Ishikawa (cell line): ENCODE data around the gene THYN1.

ENCODE experiments used
- CEBPB ChIP-seq: IDR thresholded peaks from 2 replicates; pipeline ENCODE4 v1.6.1; 2012
- CREB1 ChIP-seq: IDR thresholded peaks from 2 replicates; pipeline ENCODE4 v1.6.1; 2012; ENCODE audit warnings: low read depth
- EGR1 ChIP-seq: IDR thresholded peaks from 2 replicates; pipeline ENCODE4 v1.6.1; 2012
- EP300 ChIP-seq: IDR thresholded peaks from 2 replicates; pipeline ENCODE4 v1.6.1; 2012; ENCODE audit warnings: borderline replicate concordance
- FOXM1 ChIP-seq: IDR thresholded peaks from 2 replicates; pipeline ENCODE4 v1.6.1; 2012; ENCODE audit warnings: low read depth, borderline replicate concordance
- MAX ChIP-seq: IDR thresholded peaks from 2 replicates; pipeline ENCODE4 v1.6.1; 2012
- NFIC ChIP-seq: IDR thresholded peaks from 2 replicates; pipeline ENCODE4 v1.6.1; 2012
- RAD21 ChIP-seq: IDR thresholded peaks from 2 replicates; pipeline ENCODE4 v1.6.1; 2012; ENCODE audit warnings: low read depth
- TAF1 ChIP-seq: IDR thresholded peaks from 2 replicates; pipeline ENCODE4 v1.6.1; 2012; ENCODE audit warnings: low read depth, mild to moderate bottlenecking
- TCF12 ChIP-seq: IDR thresholded peaks from 2 replicates; pipeline ENCODE4 v1.6.1; 2012; ENCODE audit warnings: low read depth
- TEAD4 ChIP-seq: IDR thresholded peaks from 2 replicates; pipeline ENCODE4 v1.6.1; 2012
- TF ChIP-seq, protein P1 (sequence below): IDR thresholded peaks from 2 replicates; pipeline ENCODE4 v1.6.1; 2012; ENCODE audit warnings: low read depth, mild to moderate bottlenecking

DNA sequence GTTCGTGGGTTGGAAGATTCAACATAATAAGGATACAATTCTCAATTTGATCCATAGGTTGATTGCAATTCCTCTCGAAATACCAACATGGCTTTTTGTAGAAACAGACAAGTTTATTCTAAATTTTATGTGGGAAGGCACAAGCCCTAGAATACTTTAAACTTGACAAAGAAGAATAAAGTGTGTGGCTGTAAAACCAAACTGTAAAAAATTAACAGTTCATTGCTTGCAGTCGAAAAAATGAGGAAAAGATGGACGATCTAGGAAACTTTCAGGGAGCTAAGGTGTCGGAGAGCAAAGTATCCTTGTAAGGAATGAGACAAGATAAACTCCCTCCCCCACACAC lies 22.0 kb upstream of the THYN1 start:
- no peak for TF ChIP-seq CREB1
- TF ChIP-seq TAF1, result no peak
- TF ChIP-seq, protein P1, sequence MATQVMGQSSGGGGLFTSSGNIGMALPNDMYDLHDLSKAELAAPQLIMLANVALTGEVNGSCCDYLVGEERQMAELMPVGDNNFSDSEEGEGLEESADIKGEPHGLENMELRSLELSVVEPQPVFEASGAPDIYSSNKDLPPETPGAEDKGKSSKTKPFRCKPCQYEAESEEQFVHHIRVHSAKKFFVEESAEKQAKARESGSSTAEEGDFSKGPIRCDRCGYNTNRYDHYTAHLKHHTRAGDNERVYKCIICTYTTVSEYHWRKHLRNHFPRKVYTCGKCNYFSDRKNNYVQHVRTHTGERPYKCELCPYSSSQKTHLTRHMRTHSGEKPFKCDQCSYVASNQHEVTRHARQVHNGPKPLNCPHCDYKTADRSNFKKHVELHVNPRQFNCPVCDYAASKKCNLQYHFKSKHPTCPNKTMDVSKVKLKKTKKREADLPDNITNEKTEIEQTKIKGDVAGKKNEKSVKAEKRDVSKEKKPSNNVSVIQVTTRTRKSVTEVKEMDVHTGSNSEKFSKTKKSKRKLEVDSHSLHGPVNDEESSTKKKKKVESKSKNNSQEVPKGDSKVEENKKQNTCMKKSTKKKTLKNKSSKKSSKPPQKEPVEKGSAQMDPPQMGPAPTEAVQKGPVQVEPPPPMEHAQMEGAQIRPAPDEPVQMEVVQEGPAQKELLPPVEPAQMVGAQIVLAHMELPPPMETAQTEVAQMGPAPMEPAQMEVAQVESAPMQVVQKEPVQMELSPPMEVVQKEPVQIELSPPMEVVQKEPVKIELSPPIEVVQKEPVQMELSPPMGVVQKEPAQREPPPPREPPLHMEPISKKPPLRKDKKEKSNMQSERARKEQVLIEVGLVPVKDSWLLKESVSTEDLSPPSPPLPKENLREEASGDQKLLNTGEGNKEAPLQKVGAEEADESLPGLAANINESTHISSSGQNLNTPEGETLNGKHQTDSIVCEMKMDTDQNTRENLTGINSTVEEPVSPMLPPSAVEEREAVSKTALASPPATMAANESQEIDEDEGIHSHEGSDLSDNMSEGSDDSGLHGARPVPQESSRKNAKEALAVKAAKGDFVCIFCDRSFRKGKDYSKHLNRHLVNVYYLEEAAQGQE, result no peak
- TF ChIP-seq RAD21, result no peak
- TF ChIP-seq EGR1, result no peak
- no peak for TF ChIP-seq MAX
- no peak for TF ChIP-seq CEBPB
- no peak for TF ChIP-seq TEAD4
- no peak for TF ChIP-seq TCF12
- TF ChIP-seq NFIC, result no peak
- TF ChIP-seq EP300, result no peak
- TF ChIP-seq FOXM1, result no peak
